GM21390 (cell line): Measurements from ENCODE around the gene CHSY1.

Source experiments
- ATAC-seq: cut with Tn5 transposase; IDR thresholded peaks from one replicate; pipeline ENCODE4 v1.9.1; 2021; ENCODE audit not compliant: unreplicated experiment

CHSY1 gene

DNA sequence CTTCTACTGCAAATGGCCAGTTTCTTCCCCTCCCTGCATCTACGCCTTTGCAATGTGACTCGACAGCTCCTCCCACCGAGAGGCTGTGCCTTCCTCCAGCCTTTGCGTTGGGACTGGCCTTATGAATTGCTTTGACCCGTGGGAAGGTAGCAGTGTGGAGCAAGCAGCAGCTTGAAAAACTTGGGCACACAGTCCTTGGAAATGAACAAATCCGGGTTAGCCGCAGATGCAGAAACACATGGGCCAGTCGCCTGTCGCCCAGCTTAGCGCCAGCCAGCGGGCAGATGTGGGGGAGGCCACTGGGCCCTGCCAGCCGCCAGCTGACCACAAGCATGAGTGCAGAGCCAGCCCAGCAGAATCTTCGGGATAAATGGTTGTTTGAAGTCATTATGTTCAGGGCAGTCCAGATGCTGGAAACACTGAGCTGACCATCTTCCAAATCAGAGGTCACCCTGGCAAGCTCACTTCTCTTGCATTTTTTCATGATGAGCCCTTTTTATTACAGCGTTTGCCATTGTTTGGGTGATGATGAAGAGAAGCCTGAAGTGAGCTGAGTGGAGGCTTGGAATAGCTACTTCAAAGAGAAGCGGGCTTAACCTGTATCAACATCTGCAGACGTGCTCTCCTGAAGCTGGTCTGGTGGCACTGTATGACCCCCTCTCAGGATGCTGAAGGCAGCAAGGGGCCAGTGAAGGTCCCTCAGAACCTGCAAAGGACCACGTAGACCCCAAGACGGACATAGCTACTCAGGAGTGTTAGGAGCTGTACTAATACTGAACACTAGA lies 15.7 kb upstream of the CHSY1 start:
- no peak for ATAC-seq

DNA sequence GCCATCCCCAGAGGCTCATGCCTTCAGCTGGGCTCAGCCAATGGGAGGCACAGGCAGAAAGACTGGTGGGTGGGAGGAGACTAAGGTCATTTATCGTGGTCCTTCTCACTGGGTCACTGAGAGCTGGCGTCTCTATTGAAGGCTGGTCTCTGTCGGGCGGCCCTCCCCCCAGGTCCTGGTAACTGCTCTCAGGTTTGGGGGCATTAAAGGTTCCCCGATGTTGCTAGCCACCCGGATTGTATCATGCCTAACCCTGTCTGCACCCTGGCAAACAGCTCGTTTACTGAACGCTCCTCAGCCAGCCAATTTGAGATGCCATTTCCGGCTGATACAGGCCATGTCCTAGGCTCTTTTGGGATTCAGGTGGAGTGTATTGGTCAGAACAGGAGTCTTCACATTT lies 14.9 kb upstream of the CHSY1 start:
- no peak for ATAC-seq

DNA sequence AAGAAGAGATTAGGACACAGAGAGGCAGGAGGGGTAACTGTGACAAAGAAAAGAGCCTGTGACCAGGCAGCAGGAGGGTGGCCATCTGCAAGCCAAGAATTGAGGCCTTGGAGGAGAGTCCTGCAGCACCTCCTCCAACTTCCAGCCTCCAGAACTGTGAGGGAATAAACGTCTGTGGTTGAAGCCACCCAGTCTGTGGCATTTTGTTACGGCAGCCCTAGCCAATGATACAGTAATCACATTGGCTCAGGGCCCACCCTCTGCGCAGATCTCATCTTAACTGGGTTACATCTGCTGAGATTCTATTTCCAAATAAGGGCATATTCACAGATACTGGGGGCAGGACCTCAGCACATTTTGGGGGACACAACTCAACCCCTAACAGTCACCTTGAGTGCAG lies 14.2 kb upstream of the CHSY1 start:
- ATAC-seq = no peak

- no peak for ATAC-seq
These were observed 13.2 kb upstream of the CHSY1 start for GRCh38 chr15:101264911-101265641.

DNA sequence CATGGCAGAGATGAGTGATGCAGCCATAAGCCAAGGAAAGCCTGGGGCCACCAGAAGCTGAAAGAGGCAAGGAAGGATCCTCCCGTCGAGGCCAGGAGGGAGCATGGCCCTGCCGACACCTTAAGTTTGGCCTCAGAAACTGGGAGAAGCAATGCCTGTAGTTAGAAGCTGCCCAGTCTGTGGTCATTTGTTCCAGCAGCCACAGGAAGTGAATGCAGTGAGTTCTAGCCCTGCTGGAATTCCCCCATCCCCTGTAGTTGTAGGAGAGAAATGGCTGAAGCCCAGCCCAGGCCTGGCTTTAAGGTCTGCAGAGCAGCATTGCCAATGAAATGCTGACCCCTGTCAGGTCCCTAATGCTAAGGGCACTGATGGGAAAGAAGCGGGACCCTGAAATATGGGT lies 12.2 kb upstream of the CHSY1 start:
- no peak for ATAC-seq

GRCh38 chr15:101262551-101262950 lies 10.7 kb upstream of the CHSY1 start:
- no peak for ATAC-seq

DNA sequence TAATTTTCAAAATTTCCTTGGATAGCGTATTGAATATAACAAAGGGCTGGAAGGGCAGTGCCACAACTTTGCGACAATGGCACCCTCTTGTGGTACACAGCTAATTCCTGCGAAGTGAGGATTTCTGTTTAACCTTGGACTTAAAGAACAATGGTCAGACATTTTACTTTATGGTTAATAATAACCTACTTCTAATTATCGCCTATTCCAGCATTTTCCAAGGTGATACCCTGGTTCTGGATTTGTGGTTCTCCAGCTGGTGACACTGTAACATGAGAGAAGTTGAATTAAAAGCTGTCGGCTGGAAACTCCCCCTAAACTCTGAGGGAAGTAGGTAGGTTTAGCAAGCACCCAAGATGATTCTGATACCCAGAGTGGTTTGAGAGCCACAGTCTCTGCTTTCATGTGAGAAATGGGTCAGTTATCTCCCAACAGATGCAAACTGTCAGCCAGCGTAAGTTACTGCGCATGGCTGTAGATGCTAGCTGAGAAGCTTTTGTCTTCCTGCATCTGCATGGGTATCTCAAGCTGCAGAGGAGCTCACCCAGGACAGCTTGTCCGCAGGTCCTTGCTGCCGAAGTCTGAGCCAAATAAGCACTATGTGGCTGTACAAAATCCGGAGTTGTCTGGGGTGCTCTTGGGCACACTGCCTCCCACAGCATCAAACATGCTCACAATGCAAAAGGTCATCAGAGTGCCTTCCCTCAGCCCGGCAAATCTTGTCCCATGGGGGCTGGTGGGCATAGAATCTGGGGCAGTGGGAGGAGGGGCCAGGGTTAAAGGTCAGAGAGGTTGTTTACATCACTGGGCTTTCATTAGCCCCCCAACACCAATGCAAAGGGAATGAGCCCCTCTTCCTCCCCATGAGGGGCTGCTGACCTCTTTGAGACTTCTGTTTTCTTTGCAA lies 6.6 kb upstream of the CHSY1 start:
- ATAC-seq = peak; percentile 61

DNA sequence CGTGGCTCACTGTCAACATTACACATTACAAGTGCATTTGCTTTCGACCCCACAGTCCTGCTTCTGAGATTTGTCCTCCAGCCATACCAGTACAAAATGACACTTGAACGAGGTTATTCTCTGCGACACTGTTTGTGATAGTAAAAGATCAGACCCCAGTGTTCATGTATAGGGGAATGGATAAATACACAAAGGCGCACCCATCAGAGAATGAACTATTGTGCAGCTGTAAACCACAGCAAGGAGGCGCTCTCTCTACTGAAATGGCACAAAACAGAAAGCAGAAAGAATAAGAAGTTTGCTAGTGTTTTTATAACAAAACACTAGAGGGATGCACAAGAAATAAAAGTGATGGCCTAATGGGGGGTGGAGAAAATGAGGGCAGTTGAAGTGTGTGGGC lies 4.9 kb upstream of the CHSY1 start:
- no peak for ATAC-seq

GRCh38 chr15:101255615-101256241 lies 3.9 kb upstream of the CHSY1 start:
- ATAC-seq = no peak

DNA sequence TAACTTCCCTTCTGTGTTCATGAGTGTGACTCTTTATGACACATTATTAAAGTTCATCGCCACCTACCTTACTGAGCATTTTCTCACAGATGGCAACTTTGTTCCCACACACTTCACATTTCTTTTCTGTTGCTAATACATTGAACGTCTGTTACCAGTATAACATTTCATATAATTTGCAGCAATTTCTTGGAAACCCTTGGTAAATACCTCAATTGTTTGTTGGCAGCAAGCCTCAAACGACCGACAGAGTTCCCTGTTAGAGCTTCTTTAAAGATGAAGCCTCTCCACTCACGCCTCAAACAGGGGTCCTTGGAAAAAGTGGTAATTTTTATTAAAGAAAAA lies 3.2 kb upstream of the CHSY1 start:
- ATAC-seq = no peak

GRCh38 chr15:101254157-101255050 lies 2.6 kb upstream of the CHSY1 start:
- no peak for ATAC-seq

DNA sequence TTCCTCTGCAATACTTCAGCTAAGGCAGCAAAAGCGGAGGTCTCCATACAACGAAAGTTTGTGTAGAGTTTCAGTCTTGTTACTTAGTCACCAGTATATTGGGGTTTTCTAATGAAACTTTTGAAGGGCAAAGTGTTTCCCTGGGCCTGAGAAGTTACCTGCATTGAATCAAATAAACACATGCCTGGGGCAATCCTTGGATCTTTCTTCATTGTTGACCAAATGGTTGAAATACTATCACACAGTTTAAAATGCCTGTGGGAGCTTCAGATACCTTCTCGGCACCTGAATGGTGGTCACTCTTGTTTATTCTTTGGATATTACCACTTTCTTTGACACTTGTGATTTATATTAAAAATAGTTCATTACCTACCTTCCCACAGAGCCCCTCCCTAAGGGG lies 988 bp upstream of the CHSY1 start:
- ATAC-seq = peak; percentile 12

- peak; percentile 32 for ATAC-seq
These were observed 697 bp downstream of the CHSY1 start for GRCh38 chr15:101250873-101251829.

DNA sequence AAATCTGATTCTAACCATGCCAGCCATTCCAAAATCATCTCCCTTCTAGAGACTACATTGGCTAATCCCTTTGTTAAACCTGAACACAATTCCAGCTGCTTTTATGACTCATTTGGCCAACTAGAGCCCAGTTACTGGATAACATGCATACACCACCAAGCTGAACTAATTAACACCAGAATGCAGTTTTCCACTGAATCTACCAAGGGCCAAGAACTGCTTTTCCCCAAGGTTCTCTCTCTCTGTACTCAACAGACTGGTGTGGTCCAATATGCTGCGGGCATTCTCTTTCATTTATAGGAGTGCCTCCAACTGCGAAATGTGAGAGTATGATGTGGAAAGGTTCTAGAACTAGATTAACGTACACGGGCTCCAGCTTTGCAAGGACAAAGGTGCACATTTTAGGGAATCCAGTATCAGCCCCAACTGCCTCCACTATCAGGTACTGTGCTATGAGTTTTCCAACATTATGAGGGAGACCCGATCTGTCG lies 1.5 kb downstream of the CHSY1 start:
- ATAC-seq = no peak

- ATAC-seq = no peak
These were observed 3.6 kb downstream of the CHSY1 start for GRCh38 chr15:101248274-101248673.

GRCh38 chr15:101246824-101247745 lies 4.8 kb downstream of the CHSY1 start:
- no peak for ATAC-seq

DNA sequence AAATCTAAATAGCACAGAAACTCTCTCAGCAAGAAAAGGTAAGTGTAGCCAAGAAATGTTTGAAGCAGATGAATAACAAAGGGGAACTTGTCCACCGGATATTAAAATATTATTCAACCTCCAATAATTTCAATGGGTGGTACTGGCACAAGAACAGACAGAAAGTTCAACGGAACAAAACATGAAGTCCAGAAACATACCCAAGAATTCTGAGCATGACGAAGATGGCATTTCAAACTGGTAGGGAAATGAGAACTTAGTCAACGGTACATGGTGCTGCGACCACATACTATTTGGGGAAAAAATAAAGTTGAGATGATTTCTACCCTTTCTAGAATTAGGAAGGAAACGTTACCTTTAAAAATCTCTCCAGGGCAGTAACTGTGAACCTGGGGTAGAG lies 5.5 kb downstream of the CHSY1 start:
- no peak for ATAC-seq
